H1 (cell line): ENCODE measurements around the gene NTN4. TPM values are rescaled to one million over a fixed set of nuclear protein-coding genes. Genes with fewer than 3 reads are reported as not detected.

Experiments
- CTCF ChIA-PET: fragments of 300-600 bp; sonication (Branson Sonifier 250); formaldehyde crosslinking; loops from one replicate; lab custom pipeline; 2021; ENCODE audit not compliant: partially characterized antibody; lab: Charles Lee
- POLR2A ChIA-PET: fragments of 300-600 bp; sonication (Branson Sonifier 250); formaldehyde crosslinking; loops from one replicate; lab custom pipeline; 2021; ENCODE audit warnings: inconsistent platforms; ENCODE audit not compliant: partially characterized antibody; lab: Charles Lee
- DNase-seq, 2 experiments: peaks; one replicate each; pipeline versions ENCODE4 v3.0.0 to v3.0.0-alpha.2; 2010 to 2022; ENCODE audit warnings: low spot score in 2 of 2, low read depth in 1 of 2, mixed read lengths in 1 of 2
- FAIRE-seq: peaks from 2 replicates; lab custom pipeline; 2011; peaks lifted over from hg19 to GRCh38; lab: Jason Lieb, UNC
- H2AFZ ChIP-seq: 2 replicates; pipeline ENCODE4 v1.8.1; 2012; ENCODE audit warnings: low read length, inconsistent platforms
- H2AK5ac ChIP-seq: 2 replicates; pipeline ENCODE4 v1.6.1; 2013; ENCODE audit warnings: low read depth, low read length
- H2BK120ac ChIP-seq: replicated peaks from 2 replicates; pipeline ENCODE3; 2013; ENCODE audit warnings: low read depth, low read length, inconsistent platforms
- H2BK12ac ChIP-seq: 2 replicates; pipeline ENCODE4 v1.6.1; 2013; ENCODE audit warnings: low read depth, low read length
- H2BK15ac ChIP-seq: 2 replicates; pipeline ENCODE4 v1.6.1; 2013; ENCODE audit warnings: low read length
- H2BK20ac ChIP-seq: 2 replicates; pipeline ENCODE4 v1.6.1; 2013; ENCODE audit warnings: low read length
- H2BK5ac ChIP-seq: 2 replicates; pipeline ENCODE4 v1.6.1; 2013; ENCODE audit warnings: low read depth, low read length
- H3K14ac ChIP-seq: 2 replicates; pipeline ENCODE4 v1.6.1; 2013; ENCODE audit warnings: inconsistent platforms; ENCODE audit not compliant: insufficient read length
- H3K18ac ChIP-seq: 2 replicates; pipeline ENCODE4 v1.6.1; 2013; ENCODE audit warnings: low read length; ENCODE audit errors: extremely low read depth
- H3K23ac ChIP-seq: 2 replicates; pipeline ENCODE4 v1.6.1; 2013; ENCODE audit warnings: inconsistent platforms; ENCODE audit not compliant: insufficient read length
- H3K23me2 ChIP-seq: 2 replicates; pipeline ENCODE4 v1.6.1; 2013; ENCODE audit warnings: low read depth, low read length
- H3K27ac ChIP-seq: 2 replicates; pipeline ENCODE4 v1.6.1; 2011; ENCODE audit warnings: low read depth, low read length, inconsistent platforms
- H3K27me3 ChIP-seq, 4 experiments: replicated peaks in 1 of 4; 1 replicate in 1 of 4; 2 replicates in 3 of 4; pipeline versions ENCODE4 v1.6.1 to v1.8.1; 2011 to 2013; ENCODE audit warnings: low read length in 3 of 4, mild to moderate bottlenecking in 3 of 4, inconsistent platforms in 2 of 4, mixed read lengths in 2 of 4, moderate library complexity in 1 of 4; ENCODE audit not compliant: control insufficient read depth in 3 of 4, insufficient read depth in 3 of 4; ENCODE audit errors: extremely low read depth in 1 of 4
- H3K36me3 ChIP-seq, 4 experiments: 2 replicates each; pipeline versions ENCODE4 v1.6.1 to v1.8.1; 2011 to 2013; ENCODE audit warnings: mild to moderate bottlenecking in 4 of 4, low read length in 3 of 4, moderate library complexity in 2 of 4, control low read depth in 1 of 4, inconsistent platforms in 1 of 4; ENCODE audit not compliant: insufficient read depth in 4 of 4, control insufficient read depth in 2 of 4
- H3K4ac ChIP-seq: replicated peaks from 2 replicates; pipeline ENCODE3; 2013; ENCODE audit warnings: low read length, low read depth, mixed read lengths, inconsistent platforms; ENCODE audit not compliant: insufficient read length
- H3K4me1 ChIP-seq, 4 experiments: replicated peaks in 1 of 4; 1 replicate in 1 of 4; 2 replicates in 3 of 4; pipeline versions ENCODE4 v1.6.1 to v1.8.1; 2011 to 2013; ENCODE audit warnings: low read length in 3 of 4, inconsistent platforms in 2 of 4, mixed read lengths in 1 of 4; ENCODE audit not compliant: insufficient read depth in 4 of 4, control insufficient read depth in 3 of 4
- H3K4me2 ChIP-seq, 2 experiments: 2 replicates each; pipeline versions ENCODE4 v1.6.1 to v1.8.1; 2011 to 2013; ENCODE audit warnings: low read depth in 2 of 2, low read length in 2 of 2, control low read depth in 1 of 2, inconsistent platforms in 1 of 2, mild to moderate bottlenecking in 1 of 2; ENCODE audit not compliant: insufficient read depth in 1 of 2
- H3K4me3 ChIP-seq, 4 experiments: fragments of 200-600, 300-600 bp in 1 of 4; sonication (generic), shearing (Covaris generic), sonication (Bioruptor Twin) in 1 of 4; 2 replicates each; pipeline versions ENCODE4 v1.5.1 to v1.8.1; 2011 to 2016; ENCODE audit warnings: low read length in 4 of 4, low read depth in 3 of 4, control low read depth in 2 of 4, inconsistent platforms in 2 of 4, mild to moderate bottlenecking in 2 of 4, mixed read lengths in 1 of 4, moderate library complexity in 1 of 4; ENCODE audit not compliant: insufficient read depth in 2 of 4; ENCODE audit errors: extremely low read depth in 1 of 4
- H3K56ac ChIP-seq: replicated peaks from 2 replicates; pipeline ENCODE3; 2013; ENCODE audit warnings: low read depth, mild to moderate bottlenecking, mixed read lengths, low read length, inconsistent platforms; ENCODE audit not compliant: insufficient read length
- H3K79me1 ChIP-seq: 2 replicates; pipeline ENCODE4 v1.6.1; 2013; ENCODE audit warnings: low read depth, low read length, control low read depth
- H3K79me2 ChIP-seq, 2 experiments: 2 replicates each; pipeline versions ENCODE4 v1.6.1 to v1.8.1; 2012 to 2013; ENCODE audit warnings: low read length in 2 of 2, mild to moderate bottlenecking in 2 of 2, inconsistent platforms in 1 of 2; ENCODE audit not compliant: insufficient read depth in 2 of 2, control insufficient read depth in 1 of 2
- H3K9ac ChIP-seq, 4 experiments: replicated peaks in 1 of 4; 1 replicate in 1 of 4; 2 replicates in 3 of 4; pipeline versions ENCODE4 v1.6.1 to v1.8.1; 2011 to 2013; ENCODE audit warnings: low read depth in 3 of 4, low read length in 3 of 4, control low read depth in 2 of 4, mild to moderate bottlenecking in 2 of 4, moderate library complexity in 2 of 4, inconsistent platforms in 1 of 4; ENCODE audit errors: extremely low read depth in 1 of 4
- H3K9me3 ChIP-seq, 2 experiments: 2 replicates each; pipeline versions ENCODE4 v1.6.1 to v1.8.1; 2012 to 2013; ENCODE audit warnings: mild to moderate bottlenecking in 2 of 2, moderate library complexity in 2 of 2, control low read depth in 1 of 2, inconsistent platforms in 1 of 2, low read depth in 1 of 2, low read length in 1 of 2, mixed read lengths in 1 of 2; ENCODE audit not compliant: insufficient read depth in 2 of 2
- H4K20me1 ChIP-seq, 2 experiments: replicated peaks in 1 of 2; 2 replicates each; pipeline versions ENCODE3 to v1.8.1; 2011 to 2013; ENCODE audit warnings: inconsistent platforms in 2 of 2, low read length in 2 of 2, mild to moderate bottlenecking in 1 of 2; ENCODE audit not compliant: insufficient read depth in 2 of 2, control insufficient read depth in 1 of 2
- H4K5ac ChIP-seq: 2 replicates; pipeline ENCODE4 v1.6.1; 2013; ENCODE audit warnings: low read length, low read depth, mixed read lengths, inconsistent platforms; ENCODE audit not compliant: insufficient read length
- H4K8ac ChIP-seq: 2 replicates; pipeline ENCODE4 v1.8.0; 2013; ENCODE audit warnings: mild to moderate bottlenecking, moderate library complexity, low read length, inconsistent platforms; ENCODE audit not compliant: insufficient read depth; ENCODE audit errors: extremely low read depth
- H4K91ac ChIP-seq: replicated peaks from 2 replicates; pipeline ENCODE3; 2013; ENCODE audit warnings: low read length, mixed read lengths, inconsistent platforms; ENCODE audit not compliant: insufficient read length
- CEBPB ChIP-seq: IDR thresholded peaks from 2 replicates; pipeline ENCODE4 v1.6.1; 2012; ENCODE audit warnings: low read depth, low read length
- CTCF ChIP-seq, 3 experiments: IDR thresholded peaks; 1 replicate in 2 of 3; 2 replicates in 1 of 3; pipeline versions ENCODE4 v1.5.1 to v1.6.1; 2011; ENCODE audit warnings: low read length in 3 of 3, mild to moderate bottlenecking in 3 of 3, inconsistent platforms in 2 of 3, low read depth in 1 of 3, moderate library complexity in 1 of 3; ENCODE audit not compliant: insufficient read depth in 1 of 3; ENCODE audit errors: control extremely low read depth in 1 of 3
- EP300 ChIP-seq, 2 experiments: IDR thresholded peaks; 1 replicate in 1 of 2; 2 replicates in 1 of 2; pipeline ENCODE4 v1.6.1; 2011 to 2012; ENCODE audit warnings: low read depth in 2 of 2, low read length in 2 of 2, mild to moderate bottlenecking in 2 of 2, borderline replicate concordance in 1 of 2, inconsistent platforms in 1 of 2, moderate library complexity in 1 of 2
- PHF8 ChIP-seq: fragments of 200-600 bp; sonication (generic); conservative IDR thresholded peaks from 2 replicates; pipeline ENCODE4 v1.7.1; 2012; ENCODE audit warnings: low read depth, mild to moderate bottlenecking, inconsistent platforms, low read length, moderate library complexity
- RAD21 ChIP-seq, 2 experiments: IDR thresholded peaks in 1 of 2; conservative IDR thresholded peaks in 1 of 2; 2 replicates each; pipeline ENCODE4 v1.6.1; 2011; ENCODE audit warnings: low read depth in 2 of 2, low read length in 2 of 2, improper control_type of control experiment in 1 of 2, inconsistent platforms in 1 of 2, mild to moderate bottlenecking in 1 of 2, moderate library complexity in 1 of 2
- SIX5 ChIP-seq: IDR thresholded peaks from 2 replicates; pipeline ENCODE4 v1.6.1; 2011; ENCODE audit warnings: mild to moderate bottlenecking, low read depth, low read length
- SP4 ChIP-seq: IDR thresholded peaks from 2 replicates; pipeline ENCODE4 v1.6.1; 2012; ENCODE audit warnings: low read length, inconsistent platforms
- SUZ12 ChIP-seq: fragments of 200-600 bp; sonication (generic); IDR thresholded peaks from 2 replicates; pipeline ENCODE4 v1.6.1; 2012; ENCODE audit warnings: mild to moderate bottlenecking, inconsistent platforms, low read length, moderate library complexity, mixed read lengths
- TAF1 ChIP-seq: IDR thresholded peaks from 2 replicates; pipeline ENCODE4 v1.6.1; 2011; ENCODE audit warnings: mild to moderate bottlenecking, low read depth, low read length
- ZNF274 ChIP-seq: IDR thresholded peaks from 2 replicates; pipeline ENCODE4 v1.7.0; 2012; ENCODE audit warnings: low read length, borderline replicate concordance; ENCODE audit errors: extremely low read depth
- WGBS, 2 experiments: shearing (Covaris generic) in 1 of 2; methylation state at CpG; one replicate each; pipeline versions ENCODE4 v1.1.6 to v1.1.7; 2013 to 2015; ENCODE audit warnings: low lambda C conversion rate in 2 of 2, mixed read lengths in 2 of 2, inconsistent platforms in 1 of 2, low coverage in 1 of 2, missing lambda C conversion rate in 1 of 2; ENCODE audit not compliant: insufficient replicate concordance in 2 of 2, insufficient coverage in 1 of 2, insufficient read length in 1 of 2; ENCODE audit errors: extremely low coverage in 1 of 2, missing lambda C conversion rate in 1 of 2; 5-methylcytosine and 5-hydroxymethylcytosine counted together
- polyA plus RNA-seq, 7 experiments: library from polyadenylated mRNA; depleted of rRNA in 3 of 7; stranded (reverse) in 5 of 7; unstranded in 2 of 7; fragments of >200 nt in 5 of 7; fragments of 200-250 nt in 2 of 7; gene quantifications; 1 replicate in 5 of 7; 2 replicates in 1 of 7; 4 replicates in 1 of 7; pipeline versions ENCODE4 v1.2.1 to v1.2.3, GENCODE V29; 2011 to 2013; ENCODE audit warnings: missing spikeins in 2 of 7, mixed read lengths in 2 of 7
- total RNA-seq: library from RNA; stranded (reverse); fragmentation: NEBNext Ultra II Directional; extraction: Animal tissue kit (Norgen Biotek cat#: 25700); gene quantifications from 2 replicates; pipeline ENCODE4 v1.2.1, GENCODE V29; 2021
- TF ChIP-seq, protein P1 (sequence below): IDR thresholded peaks from 2 replicates; pipeline ENCODE4 v1.6.1; 2011; ENCODE audit warnings: low read depth, mild to moderate bottlenecking, low read length; ENCODE audit not compliant: insufficient read depth

NTN4 gene
- total and polyA plus RNA-seq, 2 of the 8 experiments (the other 6 are each of a cell fraction or from before 2014, with no cell fraction given) = 0.74 to 1.3 TPM

DNA sequence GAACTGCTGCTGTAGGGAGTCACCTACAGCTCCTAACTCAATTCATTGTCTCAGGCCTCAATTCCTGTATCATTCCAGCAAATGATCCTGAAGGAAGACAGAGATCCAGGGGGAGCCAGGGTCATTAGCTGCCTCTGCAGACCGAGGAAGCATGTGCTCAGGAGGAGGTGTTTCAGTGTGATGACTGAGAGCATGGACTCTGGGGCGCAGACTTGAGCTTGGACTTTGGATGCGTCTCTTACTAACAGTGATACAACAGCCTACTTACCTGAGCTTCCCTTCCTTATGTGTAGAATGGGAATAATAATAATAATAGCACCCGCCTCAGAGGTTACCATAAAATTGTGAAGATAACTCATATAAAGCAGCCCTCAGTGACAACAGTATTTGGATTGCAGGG lies 147.3 kb downstream of the NTN4 start:
- no peak overlapping the region for H2AK5ac ChIP-seq
- no peaks in the 10 kb centered on the region for H3K79me1 ChIP-seq
- no peaks in the 10 kb centered on the region for H3K23me2 ChIP-seq
- H3K4me3 ChIP-seq = no peak overlapping the region
- H3K14ac ChIP-seq = no peak overlapping the region
- no peak overlapping the region for H3K27ac ChIP-seq
- H2BK12ac ChIP-seq = no peak overlapping the region
- H2BK15ac ChIP-seq = no peak overlapping the region
- no peaks in the 10 kb centered on the region for H3K4me1 ChIP-seq
- no peak for FAIRE-seq
- ChIA-PET POLR2A (interaction anchor here (1.3 to 1.5 kb wide), 2 partner anchors 10 to 16 kb away, joined by 4 read pairs; no protein-coding TSS in a partner anchor), CTCF (interaction anchor here (0.7 to 1.2 kb wide), 5 partner anchors 13 to 274 kb away, joined by 3 to 6 read pairs (median 3); no protein-coding TSS in a partner anchor)
- no peak overlapping the region for H3K4ac ChIP-seq
- no peaks in the 10 kb centered on the region for H3K27me3 ChIP-seq
- no peak overlapping the region for H3K4me2 ChIP-seq
- H4K20me1 ChIP-seq = no peaks in the 10 kb centered on the region
- H2BK120ac ChIP-seq = no peak overlapping the region
- H2AFZ ChIP-seq = no peak overlapping the region
- H3K23ac ChIP-seq = no peak overlapping the region
- no peaks in the 10 kb centered on the region for H3K36me3 ChIP-seq
- no peak overlapping the region for H4K5ac ChIP-seq
- no peak overlapping the region for H3K9ac ChIP-seq
- no peak overlapping the region for H3K18ac ChIP-seq
- WGBS, 2 experiments = 87% methylated on average over 4 of the region's 4 CpGs; no CpG with 5 or more reads in 1 of the 2 experiments
- no peaks in the 10 kb centered on the region for H3K9me3 ChIP-seq
- no peak overlapping the region for H2BK20ac ChIP-seq
- no peak overlapping the region for H3K56ac ChIP-seq
- no peak overlapping the region for H4K8ac ChIP-seq
- H2BK5ac ChIP-seq = no peak overlapping the region
- H3K79me2 ChIP-seq = no peaks in the 10 kb centered on the region
- DNase-seq = no peak
- H4K91ac ChIP-seq = no peak overlapping the region
- no peak for TF ChIP-seq EP300 (IDR thresholded peaks at IDR 0.05; ENCODE audit: borderline replicate concordance in 1 of 2, low read depth in 2 of 2, low read length in 2 of 2)
- TF ChIP-seq PHF8 = no peak
- TF ChIP-seq SIX5 = no peak
- no peak for TF ChIP-seq TAF1
- TF ChIP-seq SUZ12 = no peak
- TF ChIP-seq SP4 = no peak
- TF ChIP-seq CEBPB = no peak
- no peak for TF ChIP-seq ZNF274
- TF ChIP-seq, protein P1, sequence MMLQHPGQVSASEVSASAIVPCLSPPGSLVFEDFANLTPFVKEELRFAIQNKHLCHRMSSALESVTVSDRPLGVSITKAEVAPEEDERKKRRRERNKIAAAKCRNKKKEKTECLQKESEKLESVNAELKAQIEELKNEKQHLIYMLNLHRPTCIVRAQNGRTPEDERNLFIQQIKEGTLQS = no peak
- TF ChIP-seq CTCF (IDR thresholded peaks at IDR 0.05; ENCODE audit: control extremely low read depth in 1 of 3, insufficient read depth in 1 of 3, low read depth in 1 of 3, low read length in 3 of 3) = no peak
- TF ChIP-seq RAD21 (IDR thresholded peaks at IDR 0.05 in 1 of 2, conservative IDR thresholded peaks at IDR 0.05 in 1 of 2; ENCODE audit: low read depth in 2 of 2, low read length in 2 of 2) = no peak
